Heart right ventricle (tissue), 16 donors: ENCODE results near the gene RPL12. TPM values are rescaled to one million over a fixed set of nuclear protein-coding genes. Genes with fewer than 3 reads are reported as not detected.

ENCODE experiments used
- ATAC-seq, 8 donors: fragments of 200-7000 bp; cut with Tn5 transposase; one replicate each; pipeline ENCODE4 v1.9.1; 2020; ENCODE audit warnings: mild to moderate bottlenecking in 8 of 8, moderate library complexity in 8 of 8, moderate number of reproducible peaks in 1 of 8
- DNase-seq, 2 donors: peaks; one replicate each; pipeline ENCODE4 v3.0.0-alpha.2; 2020
- H3K27ac ChIP-seq, 10 donors: fragments of 200-600 bp; sonication (generic) in 2 of 10; one replicate each; pipeline versions ENCODE4 v1.5.0 to v1.8.0; 2020 to 2022; ENCODE audit warnings: mild to moderate bottlenecking in 3 of 10
- H3K27me3 ChIP-seq, 7 donors: fragments of 200-600 bp; one replicate each; pipeline ENCODE4 v1.8.0; 2021 to 2022; ENCODE audit warnings: mild to moderate bottlenecking in 2 of 7
- H3K36me3 ChIP-seq, 9 donors: fragments of 200-600 bp; sonication (generic) in 1 of 9; one replicate each; pipeline versions ENCODE4 v1.5.0 to v1.8.0; 2020 to 2022; ENCODE audit warnings: mild to moderate bottlenecking in 2 of 9
- H3K4me1 ChIP-seq, 9 donors: fragments of 200-600 bp; sonication (generic) in 1 of 9; one replicate each; pipeline versions ENCODE4 v1.5.0 to v1.8.0; 2020 to 2022; ENCODE audit warnings: mild to moderate bottlenecking in 4 of 9
- H3K4me3 ChIP-seq, 10 donors: fragments of 200-600 bp; sonication (generic) in 2 of 10; one replicate each; pipeline versions ENCODE4 v1.5.0 to v1.8.0; 2020 to 2022; ENCODE audit warnings: mild to moderate bottlenecking in 7 of 10, moderate library complexity in 2 of 10
- H3K9me3 ChIP-seq, 11 donors: fragments of 200-600 bp in 10 of 11; sonication (generic) in 2 of 11; one replicate each; pipeline versions ENCODE4 v1.5.0 to v1.8.0; 2013 to 2022; ENCODE audit warnings: mild to moderate bottlenecking in 2 of 11, control low read depth in 1 of 11, moderate library complexity in 1 of 11
- WGBS, 2 donors: extraction: QIAGEN DNeasy Blood & Tissue Kit; methylation state at CpG; one replicate each; pipeline ENCODE4 v1.1.7; 2013; ENCODE audit warnings: inconsistent platforms in 1 of 2; 5-methylcytosine and 5-hydroxymethylcytosine counted together
- intact Hi-C, 10 donors: fragments of 100-400 bp; cut with DNase I; formaldehyde crosslinking; loops; one replicate each; pipeline versions ENCODE4 v1.11.1 to v1.14.2; 2022
- long read RNA-seq, 3 donors: library from polyadenylated mRNA; unstranded; transcript quantifications; one replicate each; pipeline ENCODE4 v2.0.0, GENCODE V29; 2020 to 2021
- polyA plus RNA-seq, 2 donors: library from polyadenylated mRNA; stranded (reverse); fragments of 200-250 nt; gene quantifications; one replicate each; pipeline ENCODE4 v1.2.3, GENCODE V29; 2013
- total RNA-seq, 10 donors: library from RNA; stranded (reverse); fragmentation: NEBNext Ultra II Directional in 3 of 10; extraction: Animal tissue kit (Norgen Biotek cat#: 25700) in 3 of 10; gene quantifications; one replicate each; pipeline versions ENCODE4 v1.2.1 to v1.2.4, GENCODE V29; 2021 to 2023
- TF ChIP-seq, protein P1 (sequence below), 9 donors: fragments of 200-600 bp; sonication (generic) in 2 of 9; IDR thresholded peaks; one replicate each; pipeline versions ENCODE4 v1.5.0 to v1.8.0; 2021 to 2022; ENCODE audit warnings: antibody characterized with exemption in 9 of 9, mild to moderate bottlenecking in 5 of 9, moderate library complexity in 1 of 9
- donor health status: Arrhythmogenic right ventricular cardiomyopathy.
- donor health status: ischemic (EF 13 %, LVEDD 7.1; RV severe dilation, severe dysfunction).
- donor health status: healthy with polysubstance abuse.
- donor health status: DM: no; HTN: yes; CAD: no.
- donor health status: DM: no; HTN: no; CAD: no.
- donor health status: ischemic (EF 25% LVEDD 6.9; RV normal size, moderate dysfunction).
- donor health status: ischemic (EF 25% LVEDD 5.7; RV mildly dilated, moderate dysfunction).
- donor health status: healthy.
- donor health status: DM: yes; HTN: yes; CAD: no.
- donor health status: Ischemic cardiomyopathy.
- donor health status: ischemic (EF 35%, LVEDD 5.7; RV mildly dilated, moderate dysfunction).
- donor health status: nonischemic (EF 11% LVEDD 7.7; RV severe dilation, severe dysfunction).
- donor health status: DM: yes; HTN: yes; CAD: no.
- donor health status: PGD.
- donor health status: ischemic (EF 29% LVEDD 5.4; RV normal size, mild dysfunction).
- donor health status: nonischemic (EF 23%, LVEDD 6.1; RV moderate dilation, normal function).

Gene RPL12
- 100 to 1,000 TPM; 409 to 810 (median 499) TPM for total RNA-seq
- polyA plus RNA-seq = 1,000 to 10,000 TPM; 1,671 to 1,920 TPM
- long read RNA-seq, donor 1, transcript RPL12-201 (7 exons, 633 nt) = major isoform, 164 of 196 reads
- long read RNA-seq, donor 1, partial matches to known transcripts = 27 of 196 reads
- long read RNA-seq, donor 1, other reads (novel, unspliced or antisense) = 3 of 196 reads
- long read RNA-seq, donor 2, transcript RPL12-201 (7 exons, 633 nt) = major isoform, 159 of 207 reads
- long read RNA-seq, donor 2, partial matches to known transcripts = 45 of 207 reads
- long read RNA-seq, donor 2, other reads (novel, unspliced or antisense) = 2 of 207 reads
- long read RNA-seq, donor 3, transcript RPL12-201 (7 exons, 633 nt) = major isoform, 50 of 69 reads
- long read RNA-seq, donor 3, partial matches to known transcripts = 14 of 69 reads
- long read RNA-seq, donor 3, other reads (novel, unspliced or antisense) = 3 of 69 reads

DNA sequence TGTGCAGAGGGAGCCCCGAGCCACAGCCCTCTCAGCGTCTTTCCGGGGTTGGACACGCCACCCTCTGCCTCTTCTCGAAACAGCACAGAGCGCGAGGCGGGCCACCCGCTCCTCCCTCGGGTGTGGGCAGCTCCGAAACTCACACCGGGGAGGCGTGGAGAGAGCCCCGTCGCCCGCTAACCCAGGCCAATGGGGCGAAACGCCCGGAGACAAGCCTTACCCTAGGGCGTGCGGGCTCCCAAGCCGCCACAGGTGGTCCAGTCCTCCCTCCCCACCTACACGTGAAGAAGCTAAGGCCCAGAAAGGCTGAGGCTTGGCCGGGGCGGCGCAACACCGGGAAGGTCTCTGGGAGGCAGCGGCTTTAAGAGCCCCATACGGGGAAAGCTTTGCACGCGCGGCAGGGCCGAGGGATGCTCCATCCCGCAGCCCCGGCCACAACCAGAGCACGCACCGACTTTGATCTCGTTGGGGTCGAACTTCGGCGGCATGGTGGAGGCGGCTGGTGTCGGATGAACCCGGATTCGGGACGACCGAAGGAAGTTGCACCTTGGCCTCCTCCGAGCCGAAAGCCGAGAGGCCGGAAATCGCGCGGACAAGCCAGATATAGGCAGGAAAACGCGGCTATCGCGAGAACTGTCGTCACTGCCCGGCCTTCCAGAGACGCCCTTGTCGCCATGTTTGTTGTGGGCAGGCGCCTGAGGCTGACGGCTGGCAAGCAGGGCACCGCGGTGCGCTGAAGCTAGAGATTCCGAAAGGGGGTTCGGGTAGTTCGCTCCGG is at the start of gene RPL12, which contains the start of gene LRSAM1:
Gene RPL12 (minus strand): TSS at position 577 of the 778 bp plus-strand sequence. CDS start 89 bp downstream, at position 488.
Gene LRSAM1 (plus strand): TSS at position 681 of the 778 bp plus-strand sequence. CDS start 3,018 bp downstream, outside the sequence.
- WGBS, 2 donors = 2% methylated on average over 70 to 71 of the region's 71 CpGs
- Histone ChIP-seq H3K36me3 (peaks cover 0 to 59% (median 29%) of the 10 kb centered on the region in 9 donors), H3K4me3 (peak within 1 kb of the TSS; percentile 58 to 99 (median 89)), H3K9me3 (no peaks in the 10 kb centered on the region), H3K27me3 (no peaks in the 10 kb centered on the region), H3K4me1 (peaks cover 3 to 62% (median 52%) of the 10 kb centered on the region in 9 donors), H3K27ac (peak within 1 kb of the TSS; percentile 85 to 98 (median 95))
- DNase-seq = peak; percentile 97 to 98
- peak; percentile 80 to 94 (median 88) for ATAC-seq
- TF ChIP-seq, protein P1, sequence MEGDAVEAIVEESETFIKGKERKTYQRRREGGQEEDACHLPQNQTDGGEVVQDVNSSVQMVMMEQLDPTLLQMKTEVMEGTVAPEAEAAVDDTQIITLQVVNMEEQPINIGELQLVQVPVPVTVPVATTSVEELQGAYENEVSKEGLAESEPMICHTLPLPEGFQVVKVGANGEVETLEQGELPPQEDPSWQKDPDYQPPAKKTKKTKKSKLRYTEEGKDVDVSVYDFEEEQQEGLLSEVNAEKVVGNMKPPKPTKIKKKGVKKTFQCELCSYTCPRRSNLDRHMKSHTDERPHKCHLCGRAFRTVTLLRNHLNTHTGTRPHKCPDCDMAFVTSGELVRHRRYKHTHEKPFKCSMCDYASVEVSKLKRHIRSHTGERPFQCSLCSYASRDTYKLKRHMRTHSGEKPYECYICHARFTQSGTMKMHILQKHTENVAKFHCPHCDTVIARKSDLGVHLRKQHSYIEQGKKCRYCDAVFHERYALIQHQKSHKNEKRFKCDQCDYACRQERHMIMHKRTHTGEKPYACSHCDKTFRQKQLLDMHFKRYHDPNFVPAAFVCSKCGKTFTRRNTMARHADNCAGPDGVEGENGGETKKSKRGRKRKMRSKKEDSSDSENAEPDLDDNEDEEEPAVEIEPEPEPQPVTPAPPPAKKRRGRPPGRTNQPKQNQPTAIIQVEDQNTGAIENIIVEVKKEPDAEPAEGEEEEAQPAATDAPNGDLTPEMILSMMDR (IDR thresholded peaks at IDR 0.05) = peak in 3 of 9 donors; percentile 21 to 37 (median 26)
- intact Hi-C loops = loop anchor here in 1 of 10 donors (2.0 kb wide), 1 partner anchor 26 kb away; the partner anchor contains the start of gene ZNF79

DNA sequence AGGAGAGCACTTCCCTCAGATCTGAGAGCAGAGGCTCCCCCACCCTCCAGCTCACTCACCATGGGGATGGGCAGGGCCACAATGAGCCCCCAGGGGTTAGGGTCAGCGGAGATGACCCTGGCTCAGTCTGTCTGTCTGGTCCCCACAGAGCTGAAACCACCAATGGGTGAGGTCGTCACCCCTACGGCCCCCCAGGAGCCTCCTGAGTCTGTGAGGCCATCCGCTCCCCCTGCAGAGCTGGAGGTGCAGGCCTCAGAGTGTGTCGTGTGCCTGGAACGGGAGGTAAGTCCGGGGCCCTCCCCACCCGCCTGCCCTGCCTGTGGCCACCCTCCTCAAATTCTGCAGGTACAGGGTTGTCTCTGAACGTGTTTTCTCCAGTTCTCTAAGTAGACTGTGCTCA is 49.7 kb upstream of the RPL12 start:
- DNase-seq (no peak), ATAC-seq (no peak)
- intact Hi-C loops = loop anchor here in 9 of 10 donors (5.0 to 10.0 kb wide), 6 partner anchors 224 to 426 kb away; partner anchors contain the start of gene TOR2A (in 4 of the 9)
- Histone ChIP-seq H3K4me3 (no peak overlapping the region), H3K27me3 (no peaks in the 10 kb centered on the region), H3K9me3 (no peaks in the 10 kb centered on the region), H3K4me1 (peaks cover 0 to 8% (median 0%) of the 10 kb centered on the region in 9 donors), H3K36me3 (peaks cover 0 to 90% (median 21%) of the 10 kb centered on the region in 9 donors), H3K27ac (no peak overlapping the region)
- WGBS, 2 donors = 87 to 91% methylated on average over 9 of the region's 9 CpGs
- TF ChIP-seq, protein P1 (IDR thresholded peaks at IDR 0.05) = no peak

DNA sequence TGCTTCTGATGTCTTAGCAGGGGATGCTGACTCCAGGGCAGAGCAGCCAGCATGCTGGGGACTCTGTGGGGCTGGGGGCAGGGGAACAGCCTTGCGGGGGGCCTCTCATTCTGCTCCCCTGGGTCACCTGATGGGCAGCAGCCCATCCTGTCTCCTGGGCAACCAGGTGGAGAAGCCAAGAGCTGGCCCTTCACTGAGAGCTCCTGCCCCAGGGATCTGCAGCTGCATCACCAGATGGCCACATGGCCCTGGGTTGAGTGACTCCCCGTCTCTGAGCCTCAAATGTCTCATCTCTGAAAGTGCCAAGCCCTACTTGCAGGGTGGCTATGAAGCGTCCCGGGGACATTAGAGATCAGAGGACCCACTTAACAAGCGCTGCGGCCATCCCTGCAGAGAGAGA is 49.2 kb upstream of the RPL12 start:
- WGBS, 2 donors = 88 to 91% methylated on average over 6 of the region's 6 CpGs
- Histone ChIP-seq H3K4me1 (peaks cover 0 to 12% (median 4%) of the 10 kb centered on the region in 9 donors), H3K9me3 (no peaks in the 10 kb centered on the region), H3K4me3 (no peak overlapping the region), H3K27ac (no peak overlapping the region), H3K27me3 (no peaks in the 10 kb centered on the region), H3K36me3 (peaks cover 0 to 91% (median 21%) of the 10 kb centered on the region in 9 donors)
- TF ChIP-seq, protein P1 (IDR thresholded peaks at IDR 0.05) = no peak
- no peak for ATAC-seq
- intact Hi-C loops = loop anchor here in 9 of 10 donors (5.0 to 10.0 kb wide), 6 partner anchors 224 to 427 kb away; partner anchors contain the start of gene TOR2A (in 4 of the 9)
- DNase-seq = no peak

DNA sequence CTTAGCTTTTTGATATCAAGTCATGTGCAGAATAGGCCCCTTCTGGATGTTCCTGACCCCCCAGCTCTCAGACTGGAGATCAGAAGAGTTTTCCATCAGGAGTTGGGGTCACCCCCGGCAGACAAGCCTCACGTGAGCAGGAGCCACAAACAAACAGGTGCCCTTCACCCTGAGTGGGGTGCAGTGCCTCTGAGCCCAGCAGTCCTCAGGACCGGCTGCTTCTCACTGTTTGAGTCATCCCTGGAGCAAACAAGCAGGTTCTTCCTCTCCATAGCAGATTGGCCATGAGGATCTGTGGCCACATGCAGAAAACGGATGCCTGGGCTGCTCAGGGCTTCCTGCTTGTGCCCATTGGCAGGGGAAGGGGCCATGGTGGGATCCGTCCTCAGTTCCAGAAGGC is 47.1 kb upstream of the RPL12 start:
- Histone ChIP-seq H3K9me3 (no peaks in the 10 kb centered on the region), H3K27me3 (no peaks in the 10 kb centered on the region), H3K4me1 (peaks cover 0 to 29% (median 18%) of the 10 kb centered on the region in 9 donors), H3K4me3 (no peak overlapping the region), H3K27ac (no peak overlapping the region), H3K36me3 (peaks cover 0 to 89% (median 21%) of the 10 kb centered on the region in 9 donors)
- TF ChIP-seq, protein P1 (IDR thresholded peaks at IDR 0.05) = no peak
- DNase-seq = no peak
- intact Hi-C loops = loop anchor here in 1 of 10 donors (10.0 kb wide), 1 partner anchor 197 kb away; no protein-coding TSS in a partner anchor
- ATAC-seq = no peak
- WGBS, 2 donors = 88 to 90% methylated on average over 5 of the region's 5 CpGs
